Heart right ventricle (tissue), 16 donors: ENCODE results near the gene C14orf132. TPM values are rescaled to one million over a fixed set of nuclear protein-coding genes. Genes with fewer than 3 reads are reported as not detected.
A peak's percentile ranks its signal among the peaks of the same experiment; 100 is the strongest.

Source experiments
- ATAC-seq, 8 donors: fragments of 200-7000 bp; cut with Tn5 transposase; one replicate each; pipeline ENCODE4 v1.9.1; 2020; ENCODE audit warnings: mild to moderate bottlenecking in 8 of 8, moderate library complexity in 8 of 8, moderate number of reproducible peaks in 1 of 8
- DNase-seq, 2 donors: peaks; one replicate each; pipeline ENCODE4 v3.0.0-alpha.2; 2020
- H3K27ac ChIP-seq, 10 donors: fragments of 200-600 bp; sonication (generic) in 2 of 10; one replicate each; pipeline versions ENCODE4 v1.5.0 to v1.8.0; 2020 to 2022; ENCODE audit warnings: mild to moderate bottlenecking in 3 of 10
- H3K27me3 ChIP-seq, 7 donors: fragments of 200-600 bp; one replicate each; pipeline ENCODE4 v1.8.0; 2021 to 2022; ENCODE audit warnings: mild to moderate bottlenecking in 2 of 7
- H3K36me3 ChIP-seq, 9 donors: fragments of 200-600 bp; sonication (generic) in 1 of 9; one replicate each; pipeline versions ENCODE4 v1.5.0 to v1.8.0; 2020 to 2022; ENCODE audit warnings: mild to moderate bottlenecking in 2 of 9
- H3K4me1 ChIP-seq, 9 donors: fragments of 200-600 bp; sonication (generic) in 1 of 9; one replicate each; pipeline versions ENCODE4 v1.5.0 to v1.8.0; 2020 to 2022; ENCODE audit warnings: mild to moderate bottlenecking in 4 of 9
- H3K4me3 ChIP-seq, 10 donors: fragments of 200-600 bp; sonication (generic) in 2 of 10; one replicate each; pipeline versions ENCODE4 v1.5.0 to v1.8.0; 2020 to 2022; ENCODE audit warnings: mild to moderate bottlenecking in 7 of 10, moderate library complexity in 2 of 10
- H3K9me3 ChIP-seq, 11 donors: fragments of 200-600 bp in 10 of 11; sonication (generic) in 2 of 11; one replicate each; pipeline versions ENCODE4 v1.5.0 to v1.8.0; 2013 to 2022; ENCODE audit warnings: mild to moderate bottlenecking in 2 of 11, control low read depth in 1 of 11, moderate library complexity in 1 of 11
- WGBS, 2 donors: extraction: QIAGEN DNeasy Blood & Tissue Kit; methylation state at CpG; one replicate each; pipeline ENCODE4 v1.1.7; 2013; ENCODE audit warnings: inconsistent platforms in 1 of 2; 5-methylcytosine and 5-hydroxymethylcytosine counted together
- intact Hi-C, 10 donors: fragments of 100-400 bp; cut with DNase I; formaldehyde crosslinking; loops; one replicate each; pipeline versions ENCODE4 v1.11.1 to v1.14.2; 2022
- polyA plus RNA-seq, 2 donors: library from polyadenylated mRNA; stranded (reverse); fragments of 200-250 nt; gene quantifications; one replicate each; pipeline ENCODE4 v1.2.3, GENCODE V29; 2013
- total RNA-seq, 10 donors: library from RNA; stranded (reverse); fragmentation: NEBNext Ultra II Directional in 3 of 10; extraction: Animal tissue kit (Norgen Biotek cat#: 25700) in 3 of 10; gene quantifications; one replicate each; pipeline versions ENCODE4 v1.2.1 to v1.2.4, GENCODE V29; 2021 to 2023
- TF ChIP-seq, protein P1 (sequence below), 9 donors: fragments of 200-600 bp; sonication (generic) in 2 of 9; IDR thresholded peaks; one replicate each; pipeline versions ENCODE4 v1.5.0 to v1.8.0; 2021 to 2022; ENCODE audit warnings: antibody characterized with exemption in 9 of 9, mild to moderate bottlenecking in 5 of 9, moderate library complexity in 1 of 9
- donor health status: Arrhythmogenic right ventricular cardiomyopathy.
- donor health status: ischemic (EF 13 %, LVEDD 7.1; RV severe dilation, severe dysfunction).
- donor health status: healthy with polysubstance abuse.
- donor health status: DM: no; HTN: yes; CAD: no.
- donor health status: DM: no; HTN: no; CAD: no.
- donor health status: ischemic (EF 25% LVEDD 6.9; RV normal size, moderate dysfunction).
- donor health status: ischemic (EF 25% LVEDD 5.7; RV mildly dilated, moderate dysfunction).
- donor health status: healthy.
- donor health status: DM: yes; HTN: yes; CAD: no.
- donor health status: Ischemic cardiomyopathy.
- donor health status: ischemic (EF 35%, LVEDD 5.7; RV mildly dilated, moderate dysfunction).
- donor health status: nonischemic (EF 11% LVEDD 7.7; RV severe dilation, severe dysfunction).
- donor health status: DM: yes; HTN: yes; CAD: no.
- donor health status: PGD.
- donor health status: ischemic (EF 29% LVEDD 5.4; RV normal size, mild dysfunction).
- donor health status: nonischemic (EF 23%, LVEDD 6.1; RV moderate dilation, normal function).

The C14orf132 gene
- total and polyA plus RNA-seq, 12 donors: 0.80 to 16.2 (median 2.5) TPM

DNA sequence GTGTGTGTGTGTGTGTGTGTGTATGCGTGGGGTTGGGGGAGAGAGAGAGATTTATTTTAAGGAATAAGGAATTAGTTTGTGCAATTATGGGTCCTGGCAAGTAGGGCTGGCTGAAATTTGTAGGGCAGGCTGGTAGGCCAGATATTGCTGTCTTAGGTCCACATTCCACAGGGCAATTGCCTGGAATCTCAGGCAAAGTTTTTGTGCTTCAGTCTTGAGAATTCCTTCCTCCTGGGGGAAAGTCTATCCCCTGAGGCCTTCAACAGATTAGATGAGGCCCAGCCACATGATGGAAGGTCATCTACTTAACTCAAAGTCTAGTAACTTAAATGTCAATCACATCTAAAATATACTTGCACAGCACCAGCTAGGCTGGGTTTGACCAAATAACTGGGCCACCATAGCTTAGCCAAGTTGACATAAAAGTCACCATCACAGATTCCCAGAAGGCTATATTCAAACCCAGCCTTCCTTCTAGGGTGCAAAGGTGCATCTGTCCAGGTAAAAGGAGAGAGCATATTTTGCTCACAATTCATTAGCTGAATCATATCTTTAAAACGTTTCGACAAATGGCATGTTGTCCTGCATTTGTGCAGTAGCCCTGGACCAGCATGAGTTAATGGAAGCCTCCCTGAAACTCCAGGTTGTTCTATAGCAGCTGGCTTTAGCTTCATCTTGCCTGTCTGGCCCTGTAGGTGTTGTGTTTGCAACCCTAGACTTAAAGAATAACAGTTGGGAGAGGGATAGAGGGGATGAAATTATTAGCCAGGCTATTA lies 63.1 kb downstream of the C14orf132 start:
- intact Hi-C loops: loop anchor here in 6 of 10 donors (5.0 to 10.0 kb wide), 3 partner anchors 170 to 323 kb away; no protein-coding TSS in a partner anchor
- DNase-seq (no peak), ATAC-seq (no peak)
- peaks cover 0 to 5% (median 0%) of the 10 kb centered on the region in 11 donors for H3K9me3 ChIP-seq
- H3K27me3 ChIP-seq: peaks cover 0 to 22% (median 9%) of the 10 kb centered on the region in 7 donors
- no peaks in the 10 kb centered on the region for H3K36me3 ChIP-seq
- H3K4me1 ChIP-seq: peaks cover 0 to 3% (median 0%) of the 10 kb centered on the region in 9 donors
- H3K27ac ChIP-seq: no peak overlapping the region
- H3K4me3 ChIP-seq: no peak overlapping the region
- TF ChIP-seq, protein P1, sequence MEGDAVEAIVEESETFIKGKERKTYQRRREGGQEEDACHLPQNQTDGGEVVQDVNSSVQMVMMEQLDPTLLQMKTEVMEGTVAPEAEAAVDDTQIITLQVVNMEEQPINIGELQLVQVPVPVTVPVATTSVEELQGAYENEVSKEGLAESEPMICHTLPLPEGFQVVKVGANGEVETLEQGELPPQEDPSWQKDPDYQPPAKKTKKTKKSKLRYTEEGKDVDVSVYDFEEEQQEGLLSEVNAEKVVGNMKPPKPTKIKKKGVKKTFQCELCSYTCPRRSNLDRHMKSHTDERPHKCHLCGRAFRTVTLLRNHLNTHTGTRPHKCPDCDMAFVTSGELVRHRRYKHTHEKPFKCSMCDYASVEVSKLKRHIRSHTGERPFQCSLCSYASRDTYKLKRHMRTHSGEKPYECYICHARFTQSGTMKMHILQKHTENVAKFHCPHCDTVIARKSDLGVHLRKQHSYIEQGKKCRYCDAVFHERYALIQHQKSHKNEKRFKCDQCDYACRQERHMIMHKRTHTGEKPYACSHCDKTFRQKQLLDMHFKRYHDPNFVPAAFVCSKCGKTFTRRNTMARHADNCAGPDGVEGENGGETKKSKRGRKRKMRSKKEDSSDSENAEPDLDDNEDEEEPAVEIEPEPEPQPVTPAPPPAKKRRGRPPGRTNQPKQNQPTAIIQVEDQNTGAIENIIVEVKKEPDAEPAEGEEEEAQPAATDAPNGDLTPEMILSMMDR (IDR thresholded peaks at IDR 0.05): no peak
- 68 to 72% methylated on average over 3 of the region's 3 CpGs for WGBS, 2 donors

- intact Hi-C loops: loop anchor here in 6 of 10 donors (5.0 to 10.0 kb wide), 3 partner anchors 169 to 322 kb away; no protein-coding TSS in a partner anchor
- peaks cover 0 to 3% (median 0%) of the 10 kb centered on the region in 9 donors for H3K4me1 ChIP-seq
- no peak overlapping the region for H3K4me3 ChIP-seq
- no peak for DNase-seq
- peaks cover 0 to 24% (median 3%) of the 10 kb centered on the region in 7 donors for H3K27me3 ChIP-seq
- no peaks in the 10 kb centered on the region for H3K36me3 ChIP-seq
- peaks cover 0 to 5% (median 0%) of the 10 kb centered on the region in 11 donors for H3K9me3 ChIP-seq
- TF ChIP-seq, protein P1 (IDR thresholded peaks at IDR 0.05): no peak
- WGBS, 2 donors: 82 to 89% methylated on average over 2 of the region's 2 CpGs
- H3K27ac ChIP-seq: no peak overlapping the region
- no peak for ATAC-seq
Measured at GRCh38 chr14:96103075-96103474, 63.9 kb downstream of the C14orf132 start.

DNA sequence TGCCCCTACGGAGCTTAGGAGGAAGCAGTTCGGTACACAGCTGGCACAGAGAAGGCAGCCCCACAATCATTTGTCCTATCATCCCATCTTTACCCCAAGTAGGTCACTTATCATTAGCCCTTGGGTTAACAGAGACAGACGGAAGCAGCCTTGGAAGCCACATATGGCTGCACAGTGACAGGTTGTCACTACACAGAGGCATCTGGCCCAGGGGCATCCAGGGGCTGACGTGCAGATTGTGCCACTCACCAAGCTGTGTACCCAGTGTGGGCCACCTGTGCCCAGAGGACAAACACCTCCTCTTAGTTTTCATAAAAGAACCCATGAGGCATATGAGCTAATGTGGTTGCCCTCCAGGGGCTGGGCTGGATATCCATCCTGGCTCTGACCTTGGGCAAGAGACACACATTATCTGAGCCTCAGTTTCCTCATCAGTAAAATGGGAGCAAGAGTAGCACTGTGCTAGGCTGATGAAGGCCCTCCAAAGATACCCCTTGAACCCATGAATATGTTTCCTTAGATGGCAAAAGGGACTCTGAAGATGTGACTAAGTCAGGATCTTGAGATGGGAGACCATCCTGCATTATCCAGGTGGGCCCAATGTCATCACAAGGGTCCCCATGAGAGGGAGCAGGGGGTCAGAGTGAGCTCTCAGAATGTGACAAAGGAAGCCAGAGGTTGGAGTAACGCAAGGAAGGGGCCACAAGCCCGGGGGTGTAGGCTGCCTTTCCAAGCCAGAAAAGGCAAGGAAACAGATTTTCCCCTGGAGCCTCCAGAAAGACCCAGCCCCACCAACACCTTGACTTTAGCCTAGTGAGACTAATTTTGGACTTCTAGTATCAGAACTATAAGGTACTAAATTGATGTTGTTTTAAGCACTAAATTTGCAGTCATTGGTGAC lies 64.6 kb downstream of the C14orf132 start:
- DNase-seq (no peak), ATAC-seq (no peak)
- WGBS, 2 donors: 92% methylated on average over 6 of the region's 6 CpGs
- peaks cover 0 to 25% (median 6%) of the 10 kb centered on the region in 7 donors for H3K27me3 ChIP-seq
- TF ChIP-seq, protein P1 (IDR thresholded peaks at IDR 0.05): no peak
- no peak overlapping the region for H3K4me3 ChIP-seq
- no peaks in the 10 kb centered on the region for H3K36me3 ChIP-seq
- peak overlapping the region in 1 of 10 donors; percentile 47 for H3K27ac ChIP-seq
- H3K9me3 ChIP-seq: peaks cover 0 to 5% (median 0%) of the 10 kb centered on the region in 11 donors
- H3K4me1 ChIP-seq: peaks cover 0 to 3% (median 0%) of the 10 kb centered on the region in 9 donors
- intact Hi-C loops: loop anchor here in 6 of 10 donors (5.0 to 10.0 kb wide), 3 partner anchors 168 to 321 kb away; no protein-coding TSS in a partner anchor
